HepG2 (cell line): Measurements from ENCODE around the gene EFCAB8. TPM values are rescaled to one million over a fixed set of nuclear protein-coding genes. Genes with fewer than 3 reads are reported as not detected.

Experiments
- ATM ChIP-seq: fragments of 450-650 bp; IDR thresholded peaks from 2 replicates; pipeline ENCODE4 v1.7.1; 2017; ENCODE audit warnings: mild to moderate bottlenecking, borderline replicate concordance
- BORCS8-MEF2B ChIP-seq: sonication (generic); formaldehyde crosslinking; IDR thresholded peaks from 2 replicates; pipeline ENCODE4 v1.8.0; 2022; ENCODE audit warnings: mild to moderate bottlenecking, missing genetic modification reagents
- EEA1 ChIP-seq: sonication (generic); formaldehyde crosslinking; IDR thresholded peaks from 2 replicates; pipeline ENCODE4 v1.5.1; 2020; ENCODE audit warnings: mild to moderate bottlenecking, missing genetic modification reagents, borderline replicate concordance
- PHB2 ChIP-seq: fragments of 450-650 bp; IDR thresholded peaks from 2 replicates; pipeline ENCODE4 v1.6.1; 2018; ENCODE audit not compliant: partially characterized antibody
- ZFP36L1 ChIP-seq: sonication (generic); formaldehyde crosslinking; IDR thresholded peaks from 2 replicates; pipeline ENCODE4 v1.8.0; 2022; ENCODE audit warnings: mild to moderate bottlenecking, missing genetic modification reagents, moderate library complexity
- ZNF138 ChIP-seq: sonication (generic); formaldehyde crosslinking; IDR thresholded peaks from 2 replicates; pipeline ENCODE4 v1.5.0; 2020; ENCODE audit warnings: mild to moderate bottlenecking, low read depth, missing genetic modification reagents
- ZNF629 ChIP-seq: sonication (generic); formaldehyde crosslinking; conservative IDR thresholded peaks from 2 replicates; pipeline ENCODE4 v1.5.0; 2020; ENCODE audit warnings: missing genetic modification reagents
- polyA plus RNA-seq, 8 experiments: library from polyadenylated mRNA; depleted of rRNA in 3 of 8; stranded (reverse) in 7 of 8; unstranded in 1 of 8; fragments of >200 nt; fragmentation: Illumina TruSeq in 4 of 8; extraction: Trizol in 4 of 8; gene quantifications; 2 replicates each; pipeline versions ENCODE4 v1.2.1 to v1.2.3, GENCODE V29; 2011 to 2016; ENCODE audit warnings: low read depth in 4 of 8, missing spikeins in 1 of 8, mixed read lengths in 1 of 8; ENCODE audit not compliant: insufficient read depth in 1 of 8
- total RNA-seq, 5 experiments: library from RNA; depleted of rRNA; stranded (reverse); fragments of >200 nt; fragmentation: Illumina TruSeq; extraction: Trizol; gene quantifications; 2 replicates each; pipeline ENCODE4 v1.2.3, GENCODE V29; 2016; ENCODE audit warnings: low read depth in 1 of 5
- TF ChIP-seq, protein P1 (sequence below): sonication (generic); formaldehyde crosslinking; IDR thresholded peaks from 2 replicates; pipeline ENCODE4 v1.4.0; 2020; ENCODE audit warnings: missing genetic modification reagents
- TF ChIP-seq, protein P2 (sequence below): sonication (generic); formaldehyde crosslinking; IDR thresholded peaks from 2 replicates; pipeline ENCODE4 v1.4.0; 2020; ENCODE audit warnings: missing genetic modification reagents, mild to moderate bottlenecking, borderline replicate concordance
- TF ChIP-seq, protein P3 (sequence below): sonication (generic); formaldehyde crosslinking; conservative IDR thresholded peaks from 2 replicates; pipeline ENCODE4 v1.8.1; 2023; ENCODE audit warnings: missing genetic modification reagents
- TF ChIP-seq, protein P4 (sequence below): sonication (generic); formaldehyde crosslinking; conservative IDR thresholded peaks from 2 replicates; pipeline ENCODE4 v1.8.0; 2022; ENCODE audit warnings: mild to moderate bottlenecking, moderate library complexity, missing genetic modification reagents
- TF ChIP-seq, protein P5 (sequence below): sonication (generic); formaldehyde crosslinking; conservative IDR thresholded peaks from 2 replicates; pipeline ENCODE4 v1.4.0; 2020; ENCODE audit warnings: missing genetic modification reagents
- TF ChIP-seq, protein P6 (sequence below): sonication (generic); formaldehyde crosslinking; IDR thresholded peaks from 2 replicates; pipeline ENCODE4 v1.8.0; 2022; ENCODE audit warnings: mild to moderate bottlenecking, missing genetic modification reagents, borderline replicate concordance
- TF ChIP-seq, protein P7 (sequence below): IDR thresholded peaks from 2 replicates; pipeline ENCODE4 v1.6.1; 2012; ENCODE audit warnings: inconsistent platforms
- TF ChIP-seq, protein P8 (sequence below): sonication (generic); formaldehyde crosslinking; IDR thresholded peaks from 2 replicates; pipeline ENCODE4 v1.8.1; 2023; ENCODE audit warnings: missing genetic modification reagents, mild to moderate bottlenecking, borderline replicate concordance

EFCAB8 gene
- total and polyA plus RNA-seq, 2 of the 13 experiments (the other 11 are each of a cell fraction or from before 2014, with no cell fraction given) = 0.15 to 0.22 TPM

DNA sequence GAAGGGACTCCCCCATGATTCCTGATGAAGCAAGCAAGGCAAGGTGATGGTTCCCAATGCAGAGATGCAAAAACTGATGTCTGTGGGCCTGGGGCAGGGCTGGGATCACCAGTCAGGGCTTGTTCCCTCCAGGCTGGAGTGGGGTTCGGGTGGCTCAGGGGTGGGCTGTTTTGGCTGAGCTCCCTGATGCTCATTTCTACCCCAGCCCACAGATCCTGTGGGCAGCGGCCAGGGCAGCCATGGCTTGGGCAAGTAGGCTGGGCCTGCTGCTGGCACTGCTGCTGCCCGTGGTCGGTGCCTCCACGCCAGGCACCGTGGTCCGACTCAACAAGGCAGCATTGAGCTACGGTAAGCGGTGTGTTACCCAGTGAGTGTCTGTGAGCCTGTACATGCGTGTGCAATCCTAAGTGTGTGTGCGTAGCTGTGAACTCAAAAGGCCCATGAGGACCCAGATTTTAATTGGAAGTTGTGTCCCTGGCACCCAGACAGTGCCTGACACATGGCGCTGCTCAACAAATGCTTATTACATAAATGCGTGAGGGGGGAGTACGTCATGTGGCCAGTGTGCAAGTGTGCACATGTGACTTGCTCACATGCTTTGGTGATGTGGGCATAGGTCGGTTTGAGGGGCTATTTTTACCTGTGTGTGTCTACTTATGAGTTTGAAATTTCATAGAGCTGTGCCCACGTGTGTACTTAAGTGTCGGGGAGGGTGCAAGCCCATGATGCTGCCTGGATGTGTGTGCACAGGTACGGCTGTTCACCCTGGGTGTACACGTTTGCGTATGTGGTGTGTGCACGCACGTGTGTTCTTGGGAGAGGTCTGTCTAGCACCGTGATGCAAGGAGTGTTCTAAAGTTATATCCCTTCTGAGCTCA is 149.9 kb downstream of the EFCAB8 start (continued):
- TF ChIP-seq, protein P1, sequence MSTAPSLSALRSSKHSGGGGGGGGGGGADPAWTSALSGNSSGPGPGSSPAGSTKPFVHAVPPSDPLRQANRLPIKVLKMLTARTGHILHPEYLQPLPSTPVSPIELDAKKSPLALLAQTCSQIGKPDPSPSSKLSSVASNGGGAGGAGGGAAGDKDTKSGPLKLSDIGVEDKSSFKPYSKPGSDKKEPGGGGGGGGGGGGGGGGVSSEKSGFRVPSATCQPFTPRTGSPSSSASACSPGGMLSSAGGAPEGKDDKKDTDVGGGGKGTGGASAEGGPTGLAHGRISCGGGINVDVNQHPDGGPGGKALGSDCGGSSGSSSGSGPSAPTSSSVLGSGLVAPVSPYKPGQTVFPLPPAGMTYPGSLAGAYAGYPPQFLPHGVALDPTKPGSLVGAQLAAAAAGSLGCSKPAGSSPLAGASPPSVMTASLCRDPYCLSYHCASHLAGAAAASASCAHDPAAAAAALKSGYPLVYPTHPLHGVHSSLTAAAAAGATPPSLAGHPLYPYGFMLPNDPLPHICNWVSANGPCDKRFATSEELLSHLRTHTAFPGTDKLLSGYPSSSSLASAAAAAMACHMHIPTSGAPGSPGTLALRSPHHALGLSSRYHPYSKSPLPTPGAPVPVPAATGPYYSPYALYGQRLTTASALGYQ = peak; percentile 39; the same call in 1 of the 2 replicates
- TF ChIP-seq PHB2 (no peak), ZNF138 (CRISPR knock-in tag) (0 out of 2 replicates have a peak, but pooled peaks have one; percentile 43), EEA1 (CRISPR knock-in tag) (no peak), ZNF629 (peak; percentile 34; the same call in 1 of the 2 replicates), BORCS8-MEF2B (CRISPR knock-in tag) (no peak), ZFP36L1 (CRISPR knock-in tag) (no peak), ATM (no peak)
- TF ChIP-seq, protein P2, sequence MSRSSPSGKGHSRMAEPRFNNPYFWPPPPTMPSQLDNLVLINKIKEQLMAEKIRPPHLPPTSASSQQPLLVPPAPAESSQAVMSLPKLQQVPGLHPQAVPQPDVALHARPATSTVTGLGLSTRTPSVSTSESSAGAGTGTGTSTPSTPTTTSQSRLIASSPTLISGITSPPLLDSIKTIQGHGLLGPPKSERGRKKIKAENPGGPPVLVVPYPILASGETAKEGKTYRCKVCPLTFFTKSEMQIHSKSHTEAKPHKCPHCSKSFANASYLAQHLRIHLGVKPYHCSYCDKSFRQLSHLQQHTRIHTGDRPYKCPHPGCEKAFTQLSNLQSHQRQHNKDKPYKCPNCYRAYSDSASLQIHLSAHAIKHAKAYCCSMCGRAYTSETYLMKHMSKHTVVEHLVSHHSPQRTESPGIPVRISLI = no peak; the same call in 1 of the 2 replicates
- TF ChIP-seq, protein P3, sequence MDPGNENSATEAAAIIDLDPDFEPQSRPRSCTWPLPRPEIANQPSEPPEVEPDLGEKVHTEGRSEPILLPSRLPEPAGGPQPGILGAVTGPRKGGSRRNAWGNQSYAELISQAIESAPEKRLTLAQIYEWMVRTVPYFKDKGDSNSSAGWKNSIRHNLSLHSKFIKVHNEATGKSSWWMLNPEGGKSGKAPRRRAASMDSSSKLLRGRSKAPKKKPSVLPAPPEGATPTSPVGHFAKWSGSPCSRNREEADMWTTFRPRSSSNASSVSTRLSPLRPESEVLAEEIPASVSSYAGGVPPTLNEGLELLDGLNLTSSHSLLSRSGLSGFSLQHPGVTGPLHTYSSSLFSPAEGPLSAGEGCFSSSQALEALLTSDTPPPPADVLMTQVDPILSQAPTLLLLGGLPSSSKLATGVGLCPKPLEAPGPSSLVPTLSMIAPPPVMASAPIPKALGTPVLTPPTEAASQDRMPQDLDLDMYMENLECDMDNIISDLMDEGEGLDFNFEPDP = no peak
- TF ChIP-seq, protein P4, sequence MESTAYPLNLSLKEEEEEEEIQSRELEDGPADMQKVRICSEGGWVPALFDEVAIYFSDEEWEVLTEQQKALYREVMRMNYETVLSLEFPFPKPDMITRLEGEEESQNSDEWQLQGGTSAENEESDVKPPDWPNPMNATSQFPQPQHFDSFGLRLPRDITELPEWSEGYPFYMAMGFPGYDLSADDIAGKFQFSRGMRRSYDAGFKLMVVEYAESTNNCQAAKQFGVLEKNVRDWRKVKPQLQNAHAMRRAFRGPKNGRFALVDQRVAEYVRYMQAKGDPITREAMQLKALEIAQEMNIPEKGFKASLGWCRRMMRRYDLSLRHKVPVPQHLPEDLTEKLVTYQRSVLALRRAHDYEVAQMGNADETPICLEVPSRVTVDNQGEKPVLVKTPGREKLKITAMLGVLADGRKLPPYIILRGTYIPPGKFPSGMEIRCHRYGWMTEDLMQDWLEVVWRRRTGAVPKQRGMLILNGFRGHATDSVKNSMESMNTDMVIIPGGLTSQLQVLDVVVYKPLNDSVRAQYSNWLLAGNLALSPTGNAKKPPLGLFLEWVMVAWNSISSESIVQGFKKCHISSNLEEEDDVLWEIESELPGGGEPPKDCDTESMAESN (CRISPR knock-in tag) = no peak; the same call in 1 of the 2 replicates
- TF ChIP-seq, protein P5, sequence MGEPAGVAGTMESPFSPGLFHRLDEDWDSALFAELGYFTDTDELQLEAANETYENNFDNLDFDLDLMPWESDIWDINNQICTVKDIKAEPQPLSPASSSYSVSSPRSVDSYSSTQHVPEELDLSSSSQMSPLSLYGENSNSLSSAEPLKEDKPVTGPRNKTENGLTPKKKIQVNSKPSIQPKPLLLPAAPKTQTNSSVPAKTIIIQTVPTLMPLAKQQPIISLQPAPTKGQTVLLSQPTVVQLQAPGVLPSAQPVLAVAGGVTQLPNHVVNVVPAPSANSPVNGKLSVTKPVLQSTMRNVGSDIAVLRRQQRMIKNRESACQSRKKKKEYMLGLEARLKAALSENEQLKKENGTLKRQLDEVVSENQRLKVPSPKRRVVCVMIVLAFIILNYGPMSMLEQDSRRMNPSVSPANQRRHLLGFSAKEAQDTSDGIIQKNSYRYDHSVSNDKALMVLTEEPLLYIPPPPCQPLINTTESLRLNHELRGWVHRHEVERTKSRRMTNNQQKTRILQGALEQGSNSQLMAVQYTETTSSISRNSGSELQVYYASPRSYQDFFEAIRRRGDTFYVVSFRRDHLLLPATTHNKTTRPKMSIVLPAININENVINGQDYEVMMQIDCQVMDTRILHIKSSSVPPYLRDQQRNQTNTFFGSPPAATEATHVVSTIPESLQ (CRISPR knock-in tag) = 0 out of 2 replicates have a peak, but pooled peaks have one; percentile 45
- TF ChIP-seq, protein P6, sequence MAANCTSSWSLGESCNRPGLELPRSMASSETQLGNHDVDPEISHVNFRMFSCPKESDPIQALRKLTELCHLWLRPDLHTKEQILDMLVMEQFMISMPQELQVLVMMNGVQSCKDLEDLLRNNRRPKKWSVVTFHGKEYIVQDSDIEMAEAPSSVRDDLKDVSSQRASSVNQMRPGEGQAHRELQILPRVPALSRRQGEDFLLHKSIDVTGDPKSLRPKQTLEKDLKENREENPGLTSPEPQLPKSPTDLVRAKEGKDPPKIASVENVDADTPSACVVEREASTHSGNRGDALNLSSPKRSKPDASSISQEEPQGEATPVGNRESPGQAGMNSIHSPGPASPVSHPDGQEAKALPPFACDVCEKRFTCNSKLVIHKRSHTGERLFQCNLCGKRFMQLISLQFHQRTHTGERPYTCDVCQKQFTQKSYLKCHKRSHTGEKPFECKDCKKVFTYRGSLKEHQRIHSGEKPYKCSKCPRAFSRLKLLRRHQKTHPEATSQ = no peak
- TF ChIP-seq, protein P7, sequence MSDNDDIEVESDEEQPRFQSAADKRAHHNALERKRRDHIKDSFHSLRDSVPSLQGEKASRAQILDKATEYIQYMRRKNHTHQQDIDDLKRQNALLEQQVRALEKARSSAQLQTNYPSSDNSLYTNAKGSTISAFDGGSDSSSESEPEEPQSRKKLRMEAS = peak; percentile 93
- TF ChIP-seq, protein P8, sequence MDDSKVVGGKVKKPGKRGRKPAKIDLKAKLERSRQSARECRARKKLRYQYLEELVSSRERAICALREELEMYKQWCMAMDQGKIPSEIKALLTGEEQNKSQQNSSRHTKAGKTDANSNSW (CRISPR knock-in tag) = peak; percentile 25; the same call in 1 of the 2 replicates
